Measurements from ENCODE around the gene FSTL5.

- TF ChIP-seq CTCF (IDR thresholded peaks at IDR 0.05; ENCODE audit: insufficient read depth, low read length, poor library complexity, severe bottlenecking) (no peak), EZH2phosphoT487 (conservative IDR thresholded peaks at IDR 0.05; ENCODE audit: low read length) (no peak)
These were observed 590.0 kb downstream of the FSTL5 start for GRCh38 chr4:161573836-161574235.

Measured in SU-DHL-6 (cell line).